GM19328 (cell line): ENCODE data around the gene FZR1.

Experiments used
- ATAC-seq: cut with Tn5 transposase; IDR thresholded peaks from one replicate; pipeline ENCODE4 v1.9.1; 2021; ENCODE audit warnings: mild to moderate bottlenecking, moderate library complexity; ENCODE audit not compliant: unreplicated experiment

FZR1 gene

DNA sequence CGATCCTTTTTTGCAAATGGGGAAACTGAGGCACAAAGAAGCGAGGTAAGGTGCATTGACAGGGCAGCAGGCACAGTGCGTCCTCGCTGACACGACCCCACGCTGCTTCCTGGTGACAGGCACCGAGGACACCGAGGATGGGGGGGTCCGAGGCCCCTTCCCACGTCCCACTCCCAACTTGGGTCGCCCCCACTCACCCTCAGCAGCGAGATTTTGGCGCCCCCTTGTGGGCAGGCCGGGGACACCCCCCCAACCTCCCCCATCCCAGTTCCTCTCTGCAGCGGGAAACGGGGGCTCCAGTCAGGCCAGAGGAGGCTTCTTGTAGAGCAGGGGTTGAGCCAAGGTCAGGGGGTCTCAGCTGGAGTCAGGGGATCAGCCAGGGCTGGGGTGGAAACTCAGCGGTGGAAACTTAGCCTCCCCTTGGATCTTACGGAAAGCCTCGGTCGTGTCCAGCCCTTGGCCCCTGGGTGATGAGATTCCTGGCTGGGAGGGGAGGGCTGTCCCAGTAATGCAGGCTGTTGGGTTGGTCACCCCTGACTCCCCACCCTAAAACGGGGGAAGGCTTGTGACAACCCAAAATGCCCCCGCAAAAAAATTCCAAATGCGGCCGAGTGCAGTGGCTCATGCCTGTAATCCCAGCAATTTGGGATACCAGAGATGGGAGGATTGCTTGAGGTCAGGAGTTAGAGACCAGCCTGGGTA, 34.0 kb upstream of the FZR1 start:
- ATAC-seq = no peak

- no peak for ATAC-seq
Observed at GRCh38 chr19:3474010-3474409, 32.1 kb upstream of the FZR1 start.

DNA sequence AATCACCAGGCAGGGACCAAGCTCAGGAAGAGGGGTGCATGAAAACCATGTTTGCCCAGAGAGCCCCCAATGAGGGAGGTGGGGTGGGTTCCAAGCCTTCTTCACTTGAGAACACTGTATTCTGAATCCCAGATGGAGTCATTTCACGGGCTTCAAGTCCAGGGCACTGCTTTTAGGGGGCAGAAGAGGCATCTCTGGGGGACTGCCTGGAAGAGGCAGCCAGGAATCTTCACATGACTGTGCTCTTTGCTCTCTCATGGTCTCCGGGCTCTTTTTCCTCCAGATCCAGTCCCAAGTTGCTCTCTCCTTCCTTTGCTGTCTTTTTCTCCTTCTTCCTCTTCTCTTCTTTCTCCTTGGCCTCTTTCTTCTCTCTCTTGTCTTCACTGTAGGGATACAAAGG, 31.5 kb upstream of the FZR1 start:
- ATAC-seq = no peak

DNA sequence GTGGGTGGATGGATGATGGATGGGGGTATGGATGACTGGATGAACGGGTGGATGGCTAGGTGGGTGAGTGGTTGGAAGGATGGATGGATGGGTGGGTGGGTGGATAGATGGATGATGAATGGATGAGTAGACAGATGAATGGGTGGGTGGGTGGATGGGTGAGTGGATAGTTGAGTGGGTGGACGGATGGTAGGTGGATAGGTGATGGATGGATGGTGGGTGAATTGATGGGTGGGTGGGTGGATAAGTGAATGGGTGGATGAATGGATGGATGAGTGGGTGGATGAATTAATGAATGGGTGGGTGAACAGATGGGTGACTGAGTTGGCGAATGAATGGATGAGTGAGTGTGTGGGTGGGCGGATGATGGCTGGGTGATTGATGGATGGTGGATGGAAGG, 30.7 kb upstream of the FZR1 start:
- ATAC-seq = no peak

- no peak for ATAC-seq
Observed at GRCh38 chr19:3476830-3477229, 29.3 kb upstream of the FZR1 start.

GRCh38 chr19:3477506-3477905, 28.6 kb upstream of the FZR1 start:
- no peak for ATAC-seq

- ATAC-seq = no peak
Observed at GRCh38 chr19:3477951-3478350, 28.2 kb upstream of the FZR1 start.

GRCh38 chr19:3478409-3479176, 27.5 kb upstream of the FZR1 start:
- no peak for ATAC-seq

DNA sequence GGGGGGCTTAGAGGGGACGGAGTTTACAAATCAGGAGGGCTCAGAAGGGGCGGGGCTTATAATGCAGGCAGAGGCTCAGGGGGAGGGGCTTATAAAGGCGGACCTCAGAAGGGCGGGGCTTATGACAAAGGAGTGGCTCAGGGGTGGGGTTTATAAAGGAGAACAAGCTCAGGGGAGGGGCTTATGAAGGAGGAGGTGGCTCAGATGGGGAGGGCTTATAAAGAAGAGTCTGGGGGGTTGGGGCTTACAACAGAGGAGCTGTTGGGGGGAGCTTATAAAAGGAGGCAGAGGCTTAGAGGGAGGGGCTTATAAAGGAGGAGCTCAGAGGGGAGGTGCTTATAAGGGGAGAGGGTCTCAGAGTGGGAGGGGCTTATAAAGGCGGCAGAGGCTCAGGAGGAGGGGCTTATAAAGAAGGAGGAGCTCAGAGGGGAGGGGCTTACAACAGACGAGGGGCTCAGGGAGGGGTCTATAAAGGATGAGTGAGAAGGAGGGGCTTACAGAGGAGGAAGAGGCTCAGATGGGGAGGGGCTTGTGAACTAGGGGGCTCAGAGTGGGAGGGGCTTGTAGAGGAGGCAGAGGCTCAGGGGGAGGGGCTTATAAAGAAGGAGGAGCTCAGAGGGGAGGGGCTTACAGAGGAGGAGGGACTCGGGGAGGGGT, 26.8 kb upstream of the FZR1 start:
- ATAC-seq = no peak

GRCh38 chr19:3479834-3480215, 26.3 kb upstream of the FZR1 start:
- ATAC-seq = no peak

DNA sequence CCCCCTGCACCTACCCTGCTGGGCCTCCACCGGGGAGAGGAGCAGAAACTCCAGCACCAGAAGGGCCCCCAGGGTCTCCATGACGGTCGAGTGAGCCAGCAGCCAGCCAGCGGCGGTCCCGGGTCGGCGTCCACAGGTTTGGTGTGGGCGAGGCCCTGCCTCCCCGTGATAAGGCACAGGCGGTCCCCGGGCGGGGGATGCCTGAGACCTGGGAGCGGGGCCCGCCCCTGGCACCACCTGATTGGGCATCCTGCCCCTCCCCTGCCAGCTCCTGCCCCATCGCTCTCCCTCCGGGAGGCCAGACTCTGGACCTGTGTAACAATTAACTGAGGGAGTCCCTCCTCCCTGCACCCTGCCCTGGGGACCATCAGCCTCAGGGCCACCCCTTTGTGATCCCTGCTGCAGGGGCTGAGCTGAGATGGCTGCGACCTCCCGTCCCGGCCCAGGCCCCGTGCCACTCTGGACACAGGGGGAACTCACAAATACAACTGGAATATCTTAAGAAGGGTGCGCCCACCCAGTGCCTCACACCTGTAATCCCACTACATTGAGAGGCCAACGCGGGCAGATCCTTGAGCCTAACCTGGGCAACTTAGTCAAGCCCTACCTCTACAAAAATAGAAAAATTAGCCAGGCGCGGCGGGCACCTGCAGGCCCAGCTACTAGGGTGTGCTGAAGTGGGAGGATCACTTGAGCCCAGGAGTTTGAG, 25.6 kb upstream of the FZR1 start, which contains the start of gene SMIM24:
Gene SMIM24 (minus strand): TSS at position 143 of the 709 bp plus-strand sequence. CDS start 62 bp downstream, at position 81.
- no peak for ATAC-seq

GRCh38 chr19:3481241-3482090, 24.6 kb upstream of the FZR1 start:
- ATAC-seq = no peak

- ATAC-seq = no peak
Observed at GRCh38 chr19:3482507-3483225, 23.4 kb upstream of the FZR1 start.

DNA sequence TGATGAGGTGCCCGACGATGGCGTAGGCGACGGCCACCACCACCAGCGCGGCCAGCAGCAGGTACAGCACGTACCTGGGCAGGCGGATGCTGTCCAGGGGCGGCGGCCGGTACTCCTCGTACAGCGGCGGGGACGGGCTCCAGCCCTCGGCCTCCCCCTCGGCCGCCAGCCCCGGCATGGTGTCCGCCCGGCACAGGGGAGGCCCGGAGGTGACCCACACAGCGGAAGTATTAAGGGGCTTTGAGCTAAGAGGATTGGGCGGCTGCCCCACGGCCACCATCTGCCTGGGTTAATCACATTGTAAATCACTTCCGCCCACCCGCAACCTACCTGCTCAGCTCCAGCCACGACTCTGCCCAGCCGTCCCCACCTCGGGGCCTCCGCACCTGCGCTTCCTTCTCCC, 22.9 kb upstream of the FZR1 start, which contains the start of gene SMIM44:
Gene SMIM44 (minus strand): TSS at position 216 of the 403 bp plus-strand sequence. CDS start 38 bp downstream, at position 178.
- no peak for ATAC-seq

- no peak for ATAC-seq
Observed at GRCh38 chr19:3491396-3492119, 14.6 kb upstream of the FZR1 start.

- ATAC-seq = no peak
Observed at GRCh38 chr19:3492131-3492839, 13.8 kb upstream of the FZR1 start.

GRCh38 chr19:3492919-3493318, 13.2 kb upstream of the FZR1 start:
- ATAC-seq = no peak

DNA sequence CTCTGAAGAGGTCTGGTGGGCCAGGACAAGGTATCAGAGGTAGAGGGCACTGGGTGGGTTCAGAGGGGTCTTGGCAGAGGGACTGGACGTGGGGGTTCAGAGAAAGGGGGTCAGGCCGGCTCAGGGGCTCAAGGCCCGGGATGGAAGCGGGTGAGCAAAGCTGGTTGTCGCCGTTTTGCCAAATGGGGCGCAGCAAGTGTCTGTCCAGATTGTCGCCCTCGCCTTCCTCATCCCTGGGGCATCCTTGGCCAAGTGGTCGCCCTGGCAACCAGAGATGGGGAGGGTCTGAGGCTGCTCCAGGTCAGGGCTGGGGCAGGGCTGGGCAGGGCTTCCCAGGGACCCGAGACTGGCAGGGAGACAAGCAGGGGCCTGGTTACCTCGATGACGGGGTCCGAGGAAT, 12.5 kb upstream of the FZR1 start:
- no peak for ATAC-seq
